ENCODE data around the gene CHRNE. TPM values are rescaled to one million over a fixed set of nuclear protein-coding genes. Genes with fewer than 3 reads are reported as not detected.

The CHRNE gene
- polyA plus RNA-seq, 1 donor = 2.3 TPM

GRCh38 chr17:4854111-4854681 is 48.7 kb downstream of the CHRNE start:
- no peak for DNase-seq (ENCODE audit: low read depth)

- DNase-seq (ENCODE audit: low read depth) = no peak
Measured at GRCh38 chr17:4853208-4853671, 49.7 kb downstream of the CHRNE start.

GRCh38 chr17:4852567-4853207 is 50.2 kb downstream of the CHRNE start:
- DNase-seq (ENCODE audit: low read depth) = no peak

GRCh38 chr17:4851084-4851483 is 51.8 kb downstream of the CHRNE start:
- no peak for DNase-seq (ENCODE audit: low read depth)

- no peak for DNase-seq (ENCODE audit: low read depth)
Measured at GRCh38 chr17:4850246-4850645, 52.7 kb downstream of the CHRNE start.

GRCh38 chr17:4849011-4849536 is 53.8 kb downstream of the CHRNE start:
- no peak for DNase-seq (ENCODE audit: low read depth)

Other genes with a start within 250 kb of the CHRNE start
- gene PELP1, start 199.0 kb downstream of the CHRNE start, polyA plus RNA-seq (ENCODE audit: insufficient read length) = 31.9 TPM
- 22.3 TPM for gene ARRB2, start 192.5 kb downstream of the CHRNE start, polyA plus RNA-seq (ENCODE audit: insufficient read length)
- 18.0 TPM for gene MED11, start 171.7 kb downstream of the CHRNE start, polyA plus RNA-seq (ENCODE audit: insufficient read length)
- 0.28 TPM for gene ZMYND15, start 163.3 kb downstream of the CHRNE start, polyA plus RNA-seq (ENCODE audit: insufficient read length)
- gene CXCL16, start 163.2 kb downstream of the CHRNE start, polyA plus RNA-seq (ENCODE audit: insufficient read length) = 5.1 TPM
- gene TM4SF5, start 131.2 kb downstream of the CHRNE start, polyA plus RNA-seq (ENCODE audit: insufficient read length) = not detected
- 9.7 TPM for gene VMO1, start 116.7 kb downstream of the CHRNE start, polyA plus RNA-seq (ENCODE audit: insufficient read length)
- gene GLTPD2, start 114.1 kb downstream of the CHRNE start, polyA plus RNA-seq (ENCODE audit: insufficient read length) = 0.95 TPM
- gene PSMB6, start 106.9 kb downstream of the CHRNE start, polyA plus RNA-seq (ENCODE audit: insufficient read length) = 96.7 TPM
- gene PLD2, start 95.9 kb downstream of the CHRNE start, polyA plus RNA-seq (ENCODE audit: insufficient read length) = 25.4 TPM
- 25.4 TPM for gene MINK1, start 69.8 kb downstream of the CHRNE start, polyA plus RNA-seq (ENCODE audit: insufficient read length)
- gene C17orf107, start 3.6 kb downstream of the CHRNE start, polyA plus RNA-seq (ENCODE audit: insufficient read length) = 1.3 TPM
- gene GP1BA, start 29.2 kb upstream of the CHRNE start, polyA plus RNA-seq (ENCODE audit: insufficient read length) = 0.92 TPM
- 53.8 TPM for gene SLC25A11, start 36.9 kb upstream of the CHRNE start, polyA plus RNA-seq (ENCODE audit: insufficient read length)
- 72.7 TPM for gene RNF167, start 37.2 kb upstream of the CHRNE start, polyA plus RNA-seq (ENCODE audit: insufficient read length)
- gene PFN1, start 45.4 kb upstream of the CHRNE start, polyA plus RNA-seq (ENCODE audit: insufficient read length) = 349 TPM
- gene ENO3, start 48.0 kb upstream of the CHRNE start, polyA plus RNA-seq (ENCODE audit: insufficient read length) = 2,114 TPM
- 90.2 TPM for gene SPAG7, start 64.7 kb upstream of the CHRNE start, polyA plus RNA-seq (ENCODE audit: insufficient read length)
- gene CAMTA2, start 84.6 kb upstream of the CHRNE start, polyA plus RNA-seq (ENCODE audit: insufficient read length) = 27.3 TPM
- 5.0 TPM for gene INCA1, start 94.4 kb upstream of the CHRNE start, polyA plus RNA-seq (ENCODE audit: insufficient read length)
- gene KIF1C, start 94.9 kb upstream of the CHRNE start, polyA plus RNA-seq (ENCODE audit: insufficient read length) = 120 TPM
- gene SLC52A1, start 132.3 kb upstream of the CHRNE start, polyA plus RNA-seq (ENCODE audit: insufficient read length) = 0.08 TPM
- gene ZFP3, start 175.4 kb upstream of the CHRNE start, polyA plus RNA-seq (ENCODE audit: insufficient read length) = 11.8 TPM
- 24.4 TPM for gene ZNF232, start 208.8 kb upstream of the CHRNE start, polyA plus RNA-seq (ENCODE audit: insufficient read length)
- gene USP6, start 212.9 kb upstream of the CHRNE start, polyA plus RNA-seq (ENCODE audit: insufficient read length) = 30.0 TPM

All from forelimb muscle (tissue), 1 donor.